Measurements from ENCODE around the gene PUSL1.

The PUSL1 gene

DNA sequence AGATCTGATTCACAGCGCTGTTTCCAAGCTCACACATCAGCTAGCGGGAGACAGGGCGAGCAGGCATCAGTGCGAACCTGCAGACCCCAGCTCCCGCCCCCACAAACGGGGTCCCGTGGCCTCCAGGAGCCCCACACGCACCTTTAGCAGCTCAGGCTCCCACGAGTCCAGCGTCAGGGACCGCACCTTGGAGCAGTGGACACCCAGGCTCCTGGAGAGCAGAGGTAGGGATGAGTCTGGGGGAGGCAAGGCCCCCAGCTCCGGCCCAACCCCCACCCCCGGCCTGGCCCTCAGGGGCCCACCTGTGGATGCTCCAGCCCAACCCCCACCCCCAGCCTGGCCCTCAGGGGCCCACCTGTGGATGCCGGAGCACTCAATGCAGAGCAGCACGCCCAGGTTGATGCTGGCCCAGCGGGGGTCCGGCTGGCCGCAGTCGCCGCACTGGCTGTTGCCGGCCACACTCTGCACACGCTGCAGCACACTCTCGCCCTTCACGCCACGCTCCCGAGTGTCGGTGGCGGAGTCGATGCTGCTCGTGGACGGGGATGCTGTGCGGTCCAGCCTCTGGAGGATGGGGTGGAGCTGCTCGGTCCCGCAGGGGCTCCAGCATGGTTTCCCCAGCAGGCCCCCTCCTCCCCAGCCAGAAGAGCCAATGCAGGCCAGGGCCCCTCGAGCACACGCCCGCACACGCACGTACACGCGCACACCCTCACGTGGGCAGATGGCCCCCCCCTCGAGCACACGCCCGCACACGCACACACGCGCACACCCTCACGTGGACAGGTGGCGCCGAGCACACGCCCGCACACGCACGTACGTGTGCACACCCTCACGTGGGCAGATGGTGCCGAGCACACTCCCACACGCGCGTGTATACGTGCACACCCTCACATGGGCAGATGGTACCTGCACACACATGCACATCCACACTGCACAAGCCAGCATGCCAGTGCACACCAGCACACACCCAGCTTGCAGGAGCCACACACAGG is 12.0 kb upstream of the PUSL1 start:
- Mint-ChIP-seq H3K27me3 (ENCODE audit: low read depth) (no peaks in the 10 kb centered on the region), H3K36me3 (ENCODE audit: low read depth) (no peaks in the 10 kb centered on the region), H3K27ac (no peak overlapping the region), H3K4me1 (ENCODE audit: low read depth) (no peaks in the 10 kb centered on the region), H3K4me3 (no peak overlapping the region), H3K9me3 (no peaks in the 10 kb centered on the region)

GRCh38 chr1:1297802-1298424 is 10.5 kb upstream of the PUSL1 start:
- H3K36me3 Mint-ChIP-seq (ENCODE audit: low read depth) = no peaks in the 10 kb centered on the region
- H3K4me1 Mint-ChIP-seq (ENCODE audit: low read depth) = no peaks in the 10 kb centered on the region

DNA sequence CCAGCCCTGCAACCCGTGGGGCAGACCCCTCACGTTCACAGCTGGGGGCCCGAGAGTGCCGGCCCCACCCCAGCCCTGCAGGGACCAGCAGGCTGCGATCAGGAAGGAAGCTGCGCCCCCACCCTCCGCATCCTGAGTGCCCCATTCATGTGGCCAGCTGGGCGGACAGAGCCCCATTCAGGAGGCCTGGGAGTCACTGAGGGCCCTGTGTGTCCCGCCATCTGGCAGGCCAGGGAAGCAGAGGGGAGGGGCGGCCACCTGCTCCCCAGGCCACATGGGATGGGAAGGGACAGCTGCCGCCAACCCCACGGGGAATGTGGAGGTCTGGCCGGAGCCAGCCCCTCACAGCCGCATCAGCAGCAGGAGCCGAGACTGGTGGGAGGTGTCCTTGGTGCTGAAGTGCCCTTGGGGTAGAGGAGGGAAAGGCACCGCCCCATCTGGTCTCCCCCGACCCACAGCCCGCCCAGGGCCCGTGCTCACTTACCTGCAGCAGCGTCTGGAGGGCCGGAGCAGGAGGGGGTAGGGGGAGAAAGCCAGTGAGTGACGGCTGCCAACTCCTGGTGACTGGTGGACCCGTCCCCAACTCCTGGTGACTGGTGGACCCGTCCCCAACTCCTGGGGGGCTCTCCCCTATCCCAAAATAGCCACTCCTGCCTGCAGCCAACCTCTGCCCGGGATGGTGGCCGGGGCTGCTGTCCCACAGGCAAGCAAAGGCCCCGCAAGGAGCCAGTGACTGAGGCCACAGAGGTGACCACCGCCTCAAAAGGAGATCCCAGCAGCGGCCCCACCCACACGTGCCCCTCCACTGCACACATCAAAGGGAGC is 9.3 kb upstream of the PUSL1 start:
- H3K9me3 Mint-ChIP-seq = no peaks in the 10 kb centered on the region
- H3K4me1 Mint-ChIP-seq (ENCODE audit: low read depth) = no peaks in the 10 kb centered on the region
- no peaks in the 10 kb centered on the region for H3K36me3 Mint-ChIP-seq (ENCODE audit: low read depth)
- H3K27ac Mint-ChIP-seq = no peak overlapping the region
- H3K27me3 Mint-ChIP-seq (ENCODE audit: low read depth) = no peaks in the 10 kb centered on the region
- no peak overlapping the region for H3K4me3 Mint-ChIP-seq

More at GRCh38 chr1:1297802-1298424, 10.5 kb upstream of the PUSL1 start:
- Mint-ChIP-seq H3K4me3 (no peak overlapping the region), H3K9me3 (no peaks in the 10 kb centered on the region), H3K27ac (no peak overlapping the region), H3K27me3 (ENCODE audit: low read depth) (no peaks in the 10 kb centered on the region)

DNA sequence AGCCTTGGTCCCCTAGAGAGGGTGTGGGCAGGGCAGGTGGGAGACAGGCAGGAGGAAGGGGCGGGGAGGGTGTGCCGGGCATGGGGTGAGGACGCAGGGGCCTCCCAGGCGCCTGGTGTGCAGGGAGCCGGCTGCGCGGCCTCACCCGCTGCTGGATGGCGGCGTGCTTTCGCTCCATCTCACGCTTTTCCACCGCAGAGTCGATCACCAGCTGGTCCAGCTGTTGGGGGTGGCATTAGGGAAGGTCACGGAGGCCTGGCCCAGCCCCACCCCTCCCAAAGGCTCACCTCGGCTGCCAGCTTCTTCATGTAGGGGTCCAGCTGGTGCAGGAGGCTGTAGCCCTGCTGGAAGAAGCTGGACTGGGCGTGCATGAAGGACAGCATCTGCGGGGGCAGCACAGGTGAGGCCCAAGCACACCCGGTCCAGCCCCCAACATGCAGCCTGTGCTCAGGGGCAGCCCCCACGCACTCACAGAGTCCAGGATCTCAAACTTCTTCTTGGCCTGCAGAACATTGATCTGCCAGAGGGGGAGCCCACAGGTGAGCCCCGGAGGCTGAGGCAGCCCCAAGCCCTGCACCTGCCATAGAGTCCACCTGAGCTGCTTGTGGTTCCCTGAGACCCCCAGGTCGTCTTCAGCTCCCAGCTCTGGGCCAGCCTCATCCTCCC is 8.6 kb upstream of the PUSL1 start:
- Mint-ChIP-seq H3K36me3 (ENCODE audit: low read depth) (no peaks in the 10 kb centered on the region), H3K27me3 (ENCODE audit: low read depth) (no peaks in the 10 kb centered on the region), H3K27ac (no peak overlapping the region), H3K4me3 (no peak overlapping the region), H3K9me3 (no peaks in the 10 kb centered on the region), H3K4me1 (ENCODE audit: low read depth) (no peaks in the 10 kb centered on the region)

DNA sequence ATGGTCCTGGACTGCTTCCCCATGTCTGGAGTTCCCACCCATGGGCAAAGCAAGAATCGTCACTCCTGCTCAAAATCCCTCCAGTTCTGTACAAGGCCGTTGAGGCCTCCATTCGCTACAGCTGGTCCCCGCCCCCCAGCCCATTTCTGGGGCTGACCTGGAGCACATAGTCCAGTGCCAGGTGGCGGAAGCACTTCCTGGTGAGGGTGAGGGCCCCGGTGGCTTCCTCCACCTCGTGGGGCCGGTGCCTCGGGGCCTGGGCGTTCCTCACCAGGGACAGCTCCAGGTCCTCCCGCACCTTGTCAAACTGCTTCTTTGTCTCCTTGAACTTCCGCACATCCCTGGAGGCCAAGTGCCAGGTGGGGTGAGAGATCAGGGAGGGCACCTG is 8.1 kb upstream of the PUSL1 start:
- Mint-ChIP-seq H3K27me3 (ENCODE audit: low read depth) (no peaks in the 10 kb centered on the region), H3K36me3 (ENCODE audit: low read depth) (no peaks in the 10 kb centered on the region), H3K9me3 (no peaks in the 10 kb centered on the region), H3K27ac (no peak overlapping the region), H3K4me3 (no peak overlapping the region), H3K4me1 (ENCODE audit: low read depth) (no peaks in the 10 kb centered on the region)

DNA sequence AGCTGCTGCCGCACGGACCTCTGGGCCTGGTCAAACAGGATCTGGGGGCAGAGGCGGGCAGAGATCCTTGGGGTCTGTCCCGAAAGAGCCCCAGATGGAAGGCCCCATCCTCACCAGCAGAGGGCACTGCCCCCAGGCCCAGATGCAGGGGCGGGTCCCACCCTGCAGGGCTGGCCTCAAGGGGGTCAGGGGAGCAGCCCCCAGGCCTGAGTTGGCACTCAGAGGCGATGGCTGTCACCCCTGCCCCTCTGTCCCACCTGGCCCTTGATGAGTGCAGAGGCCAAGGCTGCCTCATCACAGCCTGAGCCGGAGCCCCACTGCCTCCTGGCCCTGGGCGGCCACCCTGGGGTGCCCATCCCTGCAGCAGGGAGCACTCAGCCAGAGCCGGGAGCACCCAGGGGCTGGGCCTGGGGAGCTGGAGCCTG is 6.4 kb upstream of the PUSL1 start:
- Mint-ChIP-seq H3K27ac (no peak overlapping the region), H3K27me3 (ENCODE audit: low read depth) (no peaks in the 10 kb centered on the region), H3K4me1 (ENCODE audit: low read depth) (peaks cover 12% of the 10 kb centered on the region), H3K4me3 (no peak overlapping the region), H3K9me3 (no peaks in the 10 kb centered on the region), H3K36me3 (ENCODE audit: low read depth) (no peaks in the 10 kb centered on the region)

GRCh38 chr1:1302951-1303509 is 5.4 kb upstream of the PUSL1 start:
- no peaks in the 10 kb centered on the region for H3K36me3 Mint-ChIP-seq (ENCODE audit: low read depth)
- no peaks in the 10 kb centered on the region for H3K9me3 Mint-ChIP-seq
- H3K4me3 Mint-ChIP-seq = no peak overlapping the region
- no peaks in the 10 kb centered on the region for H3K27me3 Mint-ChIP-seq (ENCODE audit: low read depth)
- no peak overlapping the region for H3K27ac Mint-ChIP-seq
- peaks cover 14% of the 10 kb centered on the region for H3K4me1 Mint-ChIP-seq (ENCODE audit: low read depth)

DNA sequence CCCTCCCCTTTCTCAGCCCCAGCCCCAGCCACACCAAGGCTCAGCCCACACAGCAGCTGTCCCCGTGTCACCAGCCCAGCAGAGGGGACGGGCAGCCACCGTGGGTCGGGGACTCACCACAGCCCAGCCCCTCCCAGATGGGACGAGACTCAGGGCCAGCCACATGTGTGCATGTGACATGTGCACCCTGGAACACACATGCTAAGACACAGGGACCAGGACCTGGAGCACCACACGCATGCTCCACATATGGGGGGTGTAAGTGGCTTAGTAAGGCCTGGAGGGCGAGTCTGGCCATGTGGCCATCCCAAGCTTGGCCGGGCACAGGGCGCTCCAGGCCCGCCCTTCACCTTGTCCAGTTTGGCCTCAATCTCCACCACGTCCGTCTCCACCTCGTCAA is 4.7 kb upstream of the PUSL1 start:
- H3K27ac Mint-ChIP-seq = no peak overlapping the region
- no peaks in the 10 kb centered on the region for H3K9me3 Mint-ChIP-seq
- H3K4me1 Mint-ChIP-seq (ENCODE audit: low read depth) = peaks cover 14% of the 10 kb centered on the region
- no peaks in the 10 kb centered on the region for H3K36me3 Mint-ChIP-seq (ENCODE audit: low read depth)
- H3K4me3 Mint-ChIP-seq = no peak overlapping the region
- no peaks in the 10 kb centered on the region for H3K27me3 Mint-ChIP-seq (ENCODE audit: low read depth)

DNA sequence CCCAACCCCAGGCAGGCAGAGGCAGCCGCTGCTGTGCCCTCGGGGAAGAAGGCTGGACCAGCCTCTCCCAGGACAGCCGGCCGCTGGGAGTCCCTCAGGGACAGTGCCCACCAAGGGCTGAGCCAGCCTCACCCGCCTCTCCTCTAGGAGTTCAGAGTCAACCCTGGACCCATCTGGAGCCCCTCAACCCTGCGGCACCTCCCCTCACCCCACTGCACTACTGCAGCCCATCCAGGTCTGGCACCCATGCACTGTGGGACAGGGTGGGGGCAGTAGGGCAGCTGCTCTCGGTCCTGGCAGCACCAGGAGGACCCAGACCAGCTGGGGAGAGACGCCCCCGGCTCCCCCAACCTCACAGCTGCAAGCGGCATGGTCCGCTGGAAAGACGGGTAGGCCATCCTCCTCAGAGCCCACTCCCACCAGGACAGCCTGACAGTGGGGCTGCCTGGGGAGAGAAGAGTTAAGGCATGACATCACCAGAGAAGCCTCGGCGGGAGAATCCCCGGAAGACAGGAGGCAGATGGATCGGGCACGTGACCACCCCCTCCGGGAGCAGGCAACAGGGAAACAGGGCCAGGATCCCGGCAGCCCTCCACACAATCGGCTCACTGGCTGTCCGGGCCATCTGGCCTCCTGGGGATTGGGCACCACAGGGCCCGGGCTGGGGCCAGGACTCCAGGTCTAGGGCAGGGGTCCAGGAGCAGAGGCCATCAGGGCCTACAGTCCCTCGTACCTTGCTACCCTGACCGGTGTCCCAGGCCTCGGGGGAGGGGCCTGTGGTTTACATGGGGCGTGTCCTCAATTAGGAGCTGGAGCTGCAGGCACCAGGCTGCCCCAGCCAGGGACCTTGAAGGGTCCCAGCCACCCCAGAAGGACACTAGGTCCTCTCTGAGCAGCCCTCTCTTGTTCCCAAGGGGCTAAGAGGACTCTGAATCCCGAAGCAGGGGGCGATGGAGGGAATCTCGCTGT is 3.8 kb upstream of the PUSL1 start:
- peak overlapping the region; percentile 81 for H3K4me3 Mint-ChIP-seq
- no peaks in the 10 kb centered on the region for H3K36me3 Mint-ChIP-seq (ENCODE audit: low read depth)
- no peaks in the 10 kb centered on the region for H3K27me3 Mint-ChIP-seq (ENCODE audit: low read depth)
- H3K9me3 Mint-ChIP-seq = no peaks in the 10 kb centered on the region
- H3K27ac Mint-ChIP-seq = peak overlapping the region; percentile 76
- peaks cover 14% of the 10 kb centered on the region for H3K4me1 Mint-ChIP-seq (ENCODE audit: low read depth)

GRCh38 chr1:1305300-1306069 is 2.9 kb upstream of the PUSL1 start:
- Mint-ChIP-seq H3K27me3 (ENCODE audit: low read depth) (no peaks in the 10 kb centered on the region), H3K36me3 (ENCODE audit: low read depth) (no peaks in the 10 kb centered on the region)

GRCh38 chr1:1306070-1306660 is 2.2 kb upstream of the PUSL1 start:
- Mint-ChIP-seq H3K4me1 (ENCODE audit: low read depth) (peaks cover 14% of the 10 kb centered on the region), H3K4me3 (peak overlapping the region; percentile 81), H3K36me3 (ENCODE audit: low read depth) (no peaks in the 10 kb centered on the region), H3K9me3 (no peaks in the 10 kb centered on the region), H3K27ac (peak overlapping the region; percentile 76), H3K27me3 (ENCODE audit: low read depth) (no peaks in the 10 kb centered on the region)

More at GRCh38 chr1:1305300-1306069, 2.9 kb upstream of the PUSL1 start:
- H3K4me3 Mint-ChIP-seq = peak overlapping the region; percentile 81
- H3K4me1 Mint-ChIP-seq (ENCODE audit: low read depth) = peaks cover 14% of the 10 kb centered on the region
- peak overlapping the region; percentile 76 for H3K27ac Mint-ChIP-seq
- H3K9me3 Mint-ChIP-seq = no peaks in the 10 kb centered on the region

GRCh38 chr1:1306661-1307260 is 1.6 kb upstream of the PUSL1 start:
- Mint-ChIP-seq H3K36me3 (ENCODE audit: low read depth) (no peaks in the 10 kb centered on the region), H3K27ac (peak overlapping the region; percentile 76), H3K27me3 (ENCODE audit: low read depth) (no peaks in the 10 kb centered on the region), H3K9me3 (no peaks in the 10 kb centered on the region), H3K4me3 (peak overlapping the region; percentile 81), H3K4me1 (ENCODE audit: low read depth) (peaks cover 14% of the 10 kb centered on the region)

Measured in T-helper 1 cell treated with Interleukin-12 subunit alpha and Interleukin-12 subunit beta and Interleukin-4 antibody, amounts not matched to agents 30 μg/mL and 1 μg/mL, for 36 hours (primary cell).